K562 (cell line): ENCODE measurements around the gene DRAXIN. TPM values are rescaled to one million over a fixed set of nuclear protein-coding genes. Genes with fewer than 3 reads are reported as not detected.

Experiments
- CHCHD3 ChIP-seq: fragments of 250-450 bp; sonication (Bioruptor Pico); IDR thresholded peaks from 2 replicates; pipeline ENCODE4 v2.1.2; 2022; ENCODE audit warnings: mild to moderate bottlenecking
- CHD2 ChIP-seq: IDR thresholded peaks from 2 replicates; pipeline ENCODE4 v1.6.1; 2011; ENCODE audit warnings: low read depth, low read length
- CXXC5 ChIP-seq: fragments of 250-450 bp; sonication (Bioruptor Pico); IDR thresholded peaks from 2 replicates; pipeline ENCODE4 v1.8.0; 2022; ENCODE audit warnings: inconsistent platforms, mild to moderate bottlenecking, moderate library complexity
- ERF ChIP-seq: fragments of 450-650 bp; formaldehyde crosslinking; IDR thresholded peaks from 2 replicates; pipeline ENCODE4 v1.4.0; 2020; ENCODE audit warnings: mild to moderate bottlenecking, mixed read lengths
- ETV5 ChIP-seq: sonication (generic); formaldehyde crosslinking; IDR thresholded peaks from 2 replicates; pipeline ENCODE4 v1.4.0; 2020; ENCODE audit warnings: low read depth, mild to moderate bottlenecking, missing genetic modification reagents
- FOXA3 ChIP-seq, 2 experiments: fragments of 450-650 bp in 1 of 2; sonication (generic) in 1 of 2; formaldehyde crosslinking; IDR thresholded peaks in 1 of 2; conservative IDR thresholded peaks in 1 of 2; 2 replicates each; pipeline versions ENCODE4 v1.4.0 to v1.8.0; 2020 to 2022; ENCODE audit warnings: mild to moderate bottlenecking in 2 of 2, missing genetic modification reagents in 1 of 2
- KDM2B ChIP-seq: fragments of 250-450 bp; sonication (Bioruptor Pico); IDR thresholded peaks from 2 replicates; pipeline ENCODE4 v1.8.0; 2021; ENCODE audit warnings: mild to moderate bottlenecking, moderate library complexity
- MAZ ChIP-seq, 2 experiments: fragments of 450-650 bp in 1 of 2; sonication (generic) in 1 of 2; formaldehyde crosslinking; IDR thresholded peaks in 1 of 2; conservative IDR thresholded peaks in 1 of 2; 2 replicates each; pipeline versions ENCODE4 v1.4.0 to v1.5.0; 2020; ENCODE audit warnings: mild to moderate bottlenecking in 1 of 2, missing genetic modification reagents in 1 of 2
- NCOA2 ChIP-seq, 2 experiments: fragments of 450-650 bp; IDR thresholded peaks; 2 replicates each; pipeline ENCODE4 v1.6.1; 2018; ENCODE audit warnings: mild to moderate bottlenecking in 2 of 2, moderate library complexity in 1 of 2; ENCODE audit not compliant: partially characterized antibody in 2 of 2
- NONO ChIP-seq, 2 experiments: fragments of 200-400 bp in 1 of 2; fragments of 450-650 bp in 1 of 2; formaldehyde crosslinking in 1 of 2; IDR thresholded peaks; 2 replicates each; pipeline ENCODE4 v1.6.1; 2017; ENCODE audit warnings: low read depth in 2 of 2, mild to moderate bottlenecking in 2 of 2, moderate library complexity in 2 of 2, low read length in 1 of 2
- OTX1 ChIP-seq: fragments of 450-650 bp; formaldehyde crosslinking; IDR thresholded peaks from 2 replicates; pipeline ENCODE4 v1.4.0; 2022; ENCODE audit warnings: mild to moderate bottlenecking
- RBFOX2 ChIP-seq: fragments of 200-400 bp; formaldehyde crosslinking; IDR thresholded peaks from 2 replicates; pipeline ENCODE4 v1.6.1; 2017; ENCODE audit warnings: low read depth, mild to moderate bottlenecking, low read length, moderate library complexity
- RBM34 ChIP-seq: fragments of 200-400 bp; formaldehyde crosslinking; IDR thresholded peaks from 2 replicates; pipeline ENCODE4 v1.6.1; 2018; ENCODE audit warnings: low read length, borderline replicate concordance; ENCODE audit not compliant: insufficient read depth
- SPI1 ChIP-seq: IDR thresholded peaks from 2 replicates; pipeline ENCODE4 v1.6.1; 2011; ENCODE audit warnings: low read depth, low read length, control low read depth, borderline replicate concordance
- STAT5A ChIP-seq: IDR thresholded peaks from 2 replicates; pipeline ENCODE4 v1.6.1; 2012; ENCODE audit warnings: low read length, inconsistent platforms, borderline replicate concordance
- TAF1 ChIP-seq: IDR thresholded peaks from 2 replicates; pipeline ENCODE4 v1.6.1; 2011; ENCODE audit warnings: mild to moderate bottlenecking, low read length, moderate library complexity; ENCODE audit not compliant: insufficient read depth, control insufficient read depth, severe bottlenecking; ENCODE audit errors: extremely low read depth
- TCF7 ChIP-seq: sonication (generic); IDR thresholded peaks from 2 replicates; pipeline ENCODE4 v1.6.1; 2016; ENCODE audit warnings: antibody characterized with exemption, borderline replicate concordance
- YY1 ChIP-seq, 3 experiments: IDR thresholded peaks; 2 replicates each; pipeline ENCODE4 v1.6.1; 2011; ENCODE audit warnings: low read length in 2 of 3, mild to moderate bottlenecking in 2 of 3, moderate library complexity in 2 of 3, borderline replicate concordance in 1 of 3, control low read depth in 1 of 3, low read depth in 1 of 3; ENCODE audit not compliant: insufficient read depth in 3 of 3, insufficient replicate concordance in 2 of 3, control insufficient read depth in 1 of 3, insufficient read length in 1 of 3; ENCODE audit errors: extremely low read depth in 1 of 3
- ZEB2 ChIP-seq: fragments of 450-650 bp; IDR thresholded peaks from 2 replicates; pipeline ENCODE4 v1.6.1; 2016
- ZNF354B ChIP-seq: fragments of 250-450 bp; sonication (Bioruptor Pico); IDR thresholded peaks from 2 replicates; pipeline ENCODE4 v1.4.0; 2020
- ZNF696 ChIP-seq: fragments of 250-450 bp; sonication (Bioruptor Pico); conservative IDR thresholded peaks from 2 replicates; pipeline ENCODE4 v1.4.0; 2020; ENCODE audit warnings: mild to moderate bottlenecking, moderate library complexity
- polyA plus RNA-seq, 8 experiments: library from polyadenylated mRNA; depleted of rRNA in 4 of 8; stranded (reverse) in 5 of 8; unstranded in 3 of 8; fragments of >200 nt; fragmentation: Nextera tagmentation in 2 of 8; fragmentation: Illumina TruSeq in 1 of 8; extraction: Ambion mirVana in 2 of 8; extraction: Trizol in 1 of 8; gene quantifications; 2 replicates each; pipeline versions ENCODE4 v1.2.1 to v1.2.3, GENCODE V29; 2011 to 2014; ENCODE audit warnings: inconsistent platforms in 1 of 8, missing spikeins in 1 of 8
- total RNA-seq, 7 experiments: library from RNA; depleted of rRNA in 6 of 7; stranded (reverse); fragments of >200 nt in 6 of 7; fragmentation: Illumina TruSeq in 2 of 7; extraction: Trizol in 2 of 7; gene quantifications; 2 replicates each; pipeline versions ENCODE4 v1.2.1 to v1.2.3, GENCODE V29; 2011 to 2021; ENCODE audit warnings: low replicate concordance in 1 of 7
- TF ChIP-seq, protein P1 (sequence below): sonication (generic); formaldehyde crosslinking; IDR thresholded peaks from 2 replicates; pipeline ENCODE4 v1.8.0; 2022; ENCODE audit warnings: mild to moderate bottlenecking, low read depth, missing genetic modification reagents
- TF ChIP-seq, protein P2 (sequence below): sonication (generic); IDR thresholded peaks from 2 replicates; pipeline ENCODE4 v1.6.1; 2016
- TF ChIP-seq, protein P3 (sequence below): fragments of 450-650 bp; formaldehyde crosslinking; IDR thresholded peaks from 2 replicates; pipeline ENCODE4 v1.4.0; 2020; ENCODE audit warnings: mild to moderate bottlenecking

The DRAXIN gene
- total and polyA plus RNA-seq, 9 of the 15 experiments (the other 6 are each of a cell fraction or from before 2014, with no cell fraction given) = 0.01 to 0.04 (median 0.01) TPM; not detected in 6

DNA sequence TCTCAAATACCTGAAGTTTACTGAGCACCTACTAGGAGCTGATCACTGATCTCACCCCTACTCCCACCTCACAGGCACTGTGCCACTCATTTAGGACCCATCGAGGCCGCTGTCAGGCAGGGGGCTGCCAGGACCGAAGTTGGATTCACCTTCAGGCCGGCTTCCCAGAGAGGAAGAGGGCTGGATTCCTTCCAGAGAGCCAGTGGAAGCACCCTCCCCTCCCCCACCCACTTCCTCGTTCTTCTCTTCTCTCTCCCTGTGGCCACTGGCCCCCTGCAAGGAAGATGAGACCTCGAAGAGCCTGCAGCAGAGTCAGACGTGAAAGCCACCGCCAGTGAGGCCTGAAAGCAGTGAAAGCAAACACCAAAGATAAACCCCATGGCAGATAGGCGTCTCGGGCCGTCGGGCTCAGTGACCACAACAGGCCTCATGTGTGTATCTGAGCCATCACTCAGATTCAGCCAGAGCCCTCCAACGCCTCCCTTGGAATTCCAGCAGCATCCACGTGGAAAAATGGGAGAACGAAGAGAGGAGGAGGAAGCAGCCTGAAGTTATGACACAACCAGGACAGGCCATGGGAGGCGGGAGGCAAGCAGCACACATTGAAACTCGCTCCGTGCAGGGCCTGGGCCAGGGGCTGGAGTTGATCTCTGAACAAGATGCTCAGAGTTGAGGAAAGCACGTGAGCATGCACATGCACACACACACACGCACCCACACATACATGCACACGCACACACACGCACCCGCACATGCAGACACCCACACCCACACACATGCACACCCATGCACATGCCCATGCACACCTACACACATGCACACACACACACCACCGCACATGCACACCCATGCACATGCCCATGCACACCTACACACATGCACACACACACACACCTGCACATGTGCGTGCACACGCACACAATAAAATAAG, 38.3 kb downstream of the DRAXIN start (continued):
- TF ChIP-seq YY1 (IDR thresholded peaks at IDR 0.05; ENCODE audit: borderline replicate concordance in 1 of 3, control insufficient read depth in 1 of 3, extremely low read depth in 1 of 3, insufficient read depth in 3 of 3, insufficient read length in 1 of 3, insufficient replicate concordance in 2 of 3, low read depth in 1 of 3, low read length in 2 of 3) (peak in 1 of 3 experiments; percentile 3), RBFOX2 (0 out of 2 replicates have a peak, but pooled peaks have one; percentile 23), ETV5 (CRISPR knock-in tag) (no peak), RBM34 (no peak), ZEB2 (no peak), CHCHD3 (CRISPR knock-in tag) (no peak), CXXC5 (CRISPR knock-in tag) (no peak; the same call in 1 of the 2 replicates), CHD2 (peak; percentile 36; the same call in 1 of the 2 replicates), TAF1 (no peak), ZNF354B (no peak), ERF (CRISPR knock-in tag) (no peak), FOXA3 (CRISPR knock-in tag; conservative IDR thresholded peaks at IDR 0.05 in 1 of 2, IDR thresholded peaks at IDR 0.05 in 1 of 2) (0 out of 4 replicates have a peak, but pooled peaks of 1 of the 2 experiments have one; percentile 14), ZNF696 (CRISPR knock-in tag) (no peak), STAT5A (no peak), SPI1 (peak; percentile 91), NONO (IDR thresholded peaks at IDR 0.05; ENCODE audit: low read depth in 2 of 2, low read length in 1 of 2) (no peak), NCOA2 (IDR thresholded peaks at IDR 0.05; ENCODE audit: partially characterized antibody in 2 of 2) (no peak), MAZ (CRISPR knock-in tag; conservative IDR thresholded peaks at IDR 0.05 in 1 of 2, IDR thresholded peaks at IDR 0.05 in 1 of 2) (no peak), KDM2B (CRISPR knock-in tag) (no peak), TCF7 (no peak), OTX1 (CRISPR knock-in tag) (no peak; the same call in 1 of the 2 replicates)
- TF ChIP-seq, protein P1, sequence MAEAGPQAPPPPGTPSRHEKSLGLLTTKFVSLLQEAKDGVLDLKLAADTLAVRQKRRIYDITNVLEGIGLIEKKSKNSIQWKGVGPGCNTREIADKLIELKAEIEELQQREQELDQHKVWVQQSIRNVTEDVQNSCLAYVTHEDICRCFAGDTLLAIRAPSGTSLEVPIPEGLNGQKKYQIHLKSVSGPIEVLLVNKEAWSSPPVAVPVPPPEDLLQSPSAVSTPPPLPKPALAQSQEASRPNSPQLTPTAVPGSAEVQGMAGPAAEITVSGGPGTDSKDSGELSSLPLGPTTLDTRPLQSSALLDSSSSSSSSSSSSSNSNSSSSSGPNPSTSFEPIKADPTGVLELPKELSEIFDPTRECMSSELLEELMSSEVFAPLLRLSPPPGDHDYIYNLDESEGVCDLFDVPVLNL (CRISPR knock-in tag) = no peak
- TF ChIP-seq, protein P2, sequence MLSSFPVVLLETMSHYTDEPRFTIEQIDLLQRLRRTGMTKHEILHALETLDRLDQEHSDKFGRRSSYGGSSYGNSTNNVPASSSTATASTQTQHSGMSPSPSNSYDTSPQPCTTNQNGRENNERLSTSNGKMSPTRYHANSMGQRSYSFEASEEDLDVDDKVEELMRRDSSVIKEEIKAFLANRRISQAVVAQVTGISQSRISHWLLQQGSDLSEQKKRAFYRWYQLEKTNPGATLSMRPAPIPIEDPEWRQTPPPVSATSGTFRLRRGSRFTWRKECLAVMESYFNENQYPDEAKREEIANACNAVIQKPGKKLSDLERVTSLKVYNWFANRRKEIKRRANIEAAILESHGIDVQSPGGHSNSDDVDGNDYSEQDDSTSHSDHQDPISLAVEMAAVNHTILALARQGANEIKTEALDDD = no peak
- TF ChIP-seq, protein P3, sequence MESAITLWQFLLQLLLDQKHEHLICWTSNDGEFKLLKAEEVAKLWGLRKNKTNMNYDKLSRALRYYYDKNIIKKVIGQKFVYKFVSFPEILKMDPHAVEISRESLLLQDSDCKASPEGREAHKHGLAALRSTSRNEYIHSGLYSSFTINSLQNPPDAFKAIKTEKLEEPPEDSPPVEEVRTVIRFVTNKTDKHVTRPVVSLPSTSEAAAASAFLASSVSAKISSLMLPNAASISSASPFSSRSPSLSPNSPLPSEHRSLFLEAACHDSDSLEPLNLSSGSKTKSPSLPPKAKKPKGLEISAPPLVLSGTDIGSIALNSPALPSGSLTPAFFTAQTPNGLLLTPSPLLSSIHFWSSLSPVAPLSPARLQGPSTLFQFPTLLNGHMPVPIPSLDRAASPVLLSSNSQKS (CRISPR knock-in tag) = no peak
